ENCODE data around the gene CASP8. TPM values are rescaled to one million over a fixed set of nuclear protein-coding genes. Genes with fewer than 3 reads are reported as not detected.

The CASP8 gene
- total RNA-seq, 4 donors from 2014 or later: 12.4 to 71.7 (median 15.6) TPM

GRCh38 chr2:201319511-201319910 lies 59.2 kb downstream of the CASP8 start:
- 36 to 50% methylated on average over 2 of the region's 2 CpGs for WGBS, 2 donors
- TF ChIP-seq POLR2A (IDR thresholded peaks at IDR 0.05) (no peak), CTCF (IDR thresholded peaks at IDR 0.05) (no peak), EP300 (IDR thresholded peaks at IDR 0.05) (no peak)
- no peaks in the 10 kb centered on the region for H3K27me3 ChIP-seq
- H3K9me3 ChIP-seq: peaks cover 0 to 43% (median 11%) of the 10 kb centered on the region in 4 donors
- no peaks in the 10 kb centered on the region for H3K4me1 ChIP-seq
- no peak for DNase-seq (ENCODE audit: low spot score in 2 of 2)
- peaks cover 0 to 19% (median 2%) of the 10 kb centered on the region in 3 donors for H3K36me3 ChIP-seq
- H3K27ac ChIP-seq: no peak overlapping the region
- no peak overlapping the region for H3K4me3 ChIP-seq

- H3K36me3 ChIP-seq: peaks cover 0 to 19% (median 2%) of the 10 kb centered on the region in 3 donors
- H3K27me3 ChIP-seq: no peaks in the 10 kb centered on the region
- no peak overlapping the region for H3K27ac ChIP-seq
- no peaks in the 10 kb centered on the region for H3K4me1 ChIP-seq
- no peak for DNase-seq (ENCODE audit: low spot score in 2 of 2)
- H3K4me3 ChIP-seq: no peak overlapping the region
- H3K9me3 ChIP-seq: peaks cover 0 to 46% (median 9%) of the 10 kb centered on the region in 4 donors
- 75 to 88% methylated on average over 3 to 4 of the region's 4 CpGs for WGBS, 2 donors
- TF ChIP-seq CTCF (IDR thresholded peaks at IDR 0.05): no peak
- no peak for TF ChIP-seq POLR2A (IDR thresholded peaks at IDR 0.05)
- TF ChIP-seq EP300 (IDR thresholded peaks at IDR 0.05): no peak
Measured at GRCh38 chr2:201320257-201320656, 59.9 kb downstream of the CASP8 start.

- no peak for TF ChIP-seq EP300 (IDR thresholded peaks at IDR 0.05)
- TF ChIP-seq CTCF (IDR thresholded peaks at IDR 0.05): no peak
- TF ChIP-seq POLR2A (IDR thresholded peaks at IDR 0.05): no peak
- Histone ChIP-seq H3K4me3 (no peak overlapping the region), H3K4me1 (no peaks in the 10 kb centered on the region), H3K36me3 (peaks cover 0 to 19% (median 2%) of the 10 kb centered on the region in 3 donors), H3K27me3 (no peaks in the 10 kb centered on the region), H3K9me3 (peaks cover 0 to 48% (median 9%) of the 10 kb centered on the region in 4 donors), H3K27ac (no peak overlapping the region)
- DNase-seq (ENCODE audit: low spot score in 2 of 2): no peak
- WGBS, 2 donors: 86 to 91% methylated on average over 4 of the region's 4 CpGs
Measured at GRCh38 chr2:201320701-201321100, 60.4 kb downstream of the CASP8 start.

GRCh38 chr2:201322772-201323171 lies 62.4 kb downstream of the CASP8 start:
- no peak for TF ChIP-seq POLR2A (IDR thresholded peaks at IDR 0.05)
- peaks cover 0 to 63% (median 13%) of the 10 kb centered on the region in 4 donors for H3K9me3 ChIP-seq
- no peak overlapping the region for H3K4me3 ChIP-seq
- H3K27me3 ChIP-seq: no peaks in the 10 kb centered on the region
- no peak for DNase-seq (ENCODE audit: low spot score in 2 of 2)
- H3K4me1 ChIP-seq: no peaks in the 10 kb centered on the region
- H3K27ac ChIP-seq: no peak overlapping the region
- peaks cover 0 to 19% (median 2%) of the 10 kb centered on the region in 3 donors for H3K36me3 ChIP-seq

- no peak overlapping the region for H3K27ac ChIP-seq
- no peak overlapping the region for H3K4me3 ChIP-seq
- peaks cover 0 to 4% (median 2%) of the 10 kb centered on the region in 3 donors for H3K36me3 ChIP-seq
- no peak for DNase-seq (ENCODE audit: low spot score in 2 of 2)
- TF ChIP-seq EP300 (IDR thresholded peaks at IDR 0.05): no peak
- no peak for TF ChIP-seq POLR2A (IDR thresholded peaks at IDR 0.05)
- H3K4me1 ChIP-seq: no peaks in the 10 kb centered on the region
- WGBS, 2 donors: 87 to 92% methylated on average over 3 of the region's 3 CpGs
- no peaks in the 10 kb centered on the region for H3K27me3 ChIP-seq
- peaks cover 0 to 42% (median 10%) of the 10 kb centered on the region in 4 donors for H3K9me3 ChIP-seq
Measured at GRCh38 chr2:201327678-201328077, 67.3 kb downstream of the CASP8 start.

- WGBS, 2 donors: 38 to 42% methylated on average over 1 of the region's 1 CpG
- Histone ChIP-seq H3K36me3 (peaks cover 0 to 4% (median 0%) of the 10 kb centered on the region in 3 donors), H3K4me3 (no peak overlapping the region), H3K9me3 (peaks cover 0 to 27% (median 3%) of the 10 kb centered on the region in 4 donors), H3K27ac (no peak overlapping the region), H3K4me1 (no peaks in the 10 kb centered on the region), H3K27me3 (no peaks in the 10 kb centered on the region)
- no peak for DNase-seq (ENCODE audit: low spot score in 2 of 2)
- TF ChIP-seq EP300 (IDR thresholded peaks at IDR 0.05): no peak
Measured at GRCh38 chr2:201329409-201329808, 69.1 kb downstream of the CASP8 start.

Small RNA genes within 50 kb of the gene (small RNA-seq; reads per million reads assigned to genes)
- gene MTND4LP13: not detected

Other genes starting within 250 kb of the CASP8 start
- gene HYCC2, start 188.9 kb upstream of the CASP8 start, total RNA-seq: 10 to 100 TPM; 17.3 to 27.9 (median 18.6) TPM
- gene NDUFB3, start 188.5 kb upstream of the CASP8 start, total RNA-seq: 10 to 100 TPM; 30.8 to 55.7 (median 52.1) TPM
- gene CFLAR, start 144.4 kb upstream of the CASP8 start, total RNA-seq: 100 to 1,000 TPM; 158 to 284 (median 220) TPM
- 10 to 100 TPM in 2 of 4 donors, 1 to 10 TPM in 2; 6.1 to 21.4 (median 11.2) TPM for gene CASP10, start 77.4 kb upstream of the CASP8 start, total RNA-seq
- 1 to 10 TPM in 2 of 4 donors, under 1 TPM in 2; 0.66 to 2.1 (median 1.1) TPM for gene FLACC1, start 96.8 kb downstream of the CASP8 start, total RNA-seq
- gene TRAK2, start 190.9 kb downstream of the CASP8 start, total RNA-seq: 10 to 100 TPM; 30.2 to 48.3 (median 34.8) TPM
- 10 to 100 TPM; 12.6 to 24.9 (median 20.0) TPM for gene STRADB, start 191.2 kb downstream of the CASP8 start, total RNA-seq